Loucy (cell line): ENCODE data around the gene FCGR2B.
"Not testable (repeated sequence)": the region's sequence is repeated elsewhere in the genome, so short reads cannot be mapped to it uniquely, and the experiment has no call there.

ENCODE experiments used
- CTCF ChIP-seq: fragments of 200-600 bp; sonication (generic); conservative IDR thresholded peaks from 2 replicates; pipeline ENCODE4 v1.5.1; 2014; ENCODE audit warnings: mild to moderate bottlenecking, antibody characterized with exemption, low read length
- EZH2phosphoT487 ChIP-seq: fragments of 200-600 bp; IDR thresholded peaks from 2 replicates; pipeline ENCODE4 v1.6.1; 2018; ENCODE audit warnings: antibody characterized with exemption, mild to moderate bottlenecking, moderate library complexity, borderline replicate concordance

GRCh38 chr1:161663569-161663968 lies 626 bp downstream of the FCGR2B start:
- not testable (repeated sequence) for TF ChIP-seq CTCF, EZH2phosphoT487
